Stomach (tissue), 9 donors: ENCODE data around the gene FAM25G. TPM values are rescaled to one million over a fixed set of nuclear protein-coding genes. Genes with fewer than 3 reads are reported as not detected.
"Not testable (repeated sequence)": the region's sequence is repeated elsewhere in the genome, so short reads cannot be mapped to it uniquely, and the experiment has no call there.

Experiments used
- DNase-seq, 2 donors: peaks; one replicate each; pipeline versions ENCODE4 v3.0.0 to v3.0.0-alpha.2; 2013 to 2019
- H3K27ac ChIP-seq, 5 donors: fragments of 200-600 bp in 4 of 5; sonication (generic) in 4 of 5; one replicate each; pipeline ENCODE4 v1.5.1; 2013 to 2019; ENCODE audit warnings: mild to moderate bottlenecking in 1 of 5, moderate library complexity in 1 of 5
- H3K27me3 ChIP-seq, 3 donors: fragments of 200-600 bp; sonication (generic); one replicate each; pipeline ENCODE4 v1.5.1; 2017 to 2019; ENCODE audit warnings: mixed run types in 1 of 3
- H3K36me3 ChIP-seq, 4 donors: fragments of 200-600 bp; sonication (generic); 1 replicate in 3 of 4; 2 replicates in 1 of 4; pipeline ENCODE4 v1.5.1; 2016 to 2019
- H3K4me1 ChIP-seq, 4 donors: fragments of 200-600 bp; sonication (generic); one replicate each; pipeline ENCODE4 v1.5.1; 2016 to 2019
- H3K4me3 ChIP-seq, 4 donors: fragments of 200-600 bp; sonication (generic) in 3 of 4; one replicate each; pipeline ENCODE4 v1.5.1; 2016 to 2019; ENCODE audit warnings: mild to moderate bottlenecking in 1 of 4
- H3K9me3 ChIP-seq, 4 donors: fragments of 200-600 bp; sonication (generic); one replicate each; pipeline ENCODE4 v1.5.1; 2016 to 2019
- EP300 ChIP-seq: sonication (generic); formaldehyde crosslinking; IDR thresholded peaks from one replicate; pipeline ENCODE4 v1.6.1; 2017; ENCODE audit warnings: antibody characterized with exemption
- POLR2A ChIP-seq, 4 donors: fragments of 450-650 bp; IDR thresholded peaks; one replicate each; pipeline ENCODE4 v1.6.1; 2016; ENCODE audit warnings: antibody characterized with exemption in 4 of 4, control low read depth in 2 of 4, mild to moderate bottlenecking in 1 of 4, moderate library complexity in 1 of 4
- POLR2AphosphoS5 ChIP-seq, 3 donors: sonication (generic); formaldehyde crosslinking; IDR thresholded peaks; one replicate each; pipeline ENCODE4 v1.6.1; 2016; ENCODE audit warnings: antibody characterized with exemption in 3 of 3
- WGBS, 5 donors: extraction: QIAGEN DNeasy Blood & Tissue Kit in 3 of 5; methylation state at CpG; one replicate each; pipeline versions ENCODE4 v1.1.5 to v1.1.7; 2013 to 2018; 5-methylcytosine and 5-hydroxymethylcytosine counted together
- intact Hi-C: fragments of 100-400 bp; cut with DNase I; formaldehyde crosslinking; loops from one replicate; pipeline ENCODE4 v1.15.1; 2023; ENCODE audit warnings: low total_unique reads
- polyA plus RNA-seq, 3 donors: library from polyadenylated mRNA; stranded (reverse); fragments of 200-250 nt; gene quantifications; one replicate each; pipeline ENCODE4 v1.2.3, GENCODE V29; 2013
- total RNA-seq, 5 donors: library from RNA; depleted of rRNA; stranded (reverse); fragments of >200 nt; gene quantifications; one replicate each; pipeline versions ENCODE4 v1.1.0 to v1.2.3, GENCODE V29; 2014 to 2016
- TF ChIP-seq, protein P1 (sequence below), 7 experiments: fragments of 450-650 bp in 4 of 7; fragments of 200-600 bp in 3 of 7; sonication (generic) in 3 of 7; IDR thresholded peaks; one replicate each; pipeline ENCODE4 v1.5.1; 2016 to 2019; ENCODE audit warnings: antibody characterized with exemption in 7 of 7, control low read depth in 2 of 7, mild to moderate bottlenecking in 1 of 7
- donor health status: healthy with polysubstance abuse.
- donor health status: Bipolar disorder and iron deficiency.
- donor health status: healthy.

The FAM25G gene
- total and polyA plus RNA-seq, 8 donors, result not detected

DNA sequence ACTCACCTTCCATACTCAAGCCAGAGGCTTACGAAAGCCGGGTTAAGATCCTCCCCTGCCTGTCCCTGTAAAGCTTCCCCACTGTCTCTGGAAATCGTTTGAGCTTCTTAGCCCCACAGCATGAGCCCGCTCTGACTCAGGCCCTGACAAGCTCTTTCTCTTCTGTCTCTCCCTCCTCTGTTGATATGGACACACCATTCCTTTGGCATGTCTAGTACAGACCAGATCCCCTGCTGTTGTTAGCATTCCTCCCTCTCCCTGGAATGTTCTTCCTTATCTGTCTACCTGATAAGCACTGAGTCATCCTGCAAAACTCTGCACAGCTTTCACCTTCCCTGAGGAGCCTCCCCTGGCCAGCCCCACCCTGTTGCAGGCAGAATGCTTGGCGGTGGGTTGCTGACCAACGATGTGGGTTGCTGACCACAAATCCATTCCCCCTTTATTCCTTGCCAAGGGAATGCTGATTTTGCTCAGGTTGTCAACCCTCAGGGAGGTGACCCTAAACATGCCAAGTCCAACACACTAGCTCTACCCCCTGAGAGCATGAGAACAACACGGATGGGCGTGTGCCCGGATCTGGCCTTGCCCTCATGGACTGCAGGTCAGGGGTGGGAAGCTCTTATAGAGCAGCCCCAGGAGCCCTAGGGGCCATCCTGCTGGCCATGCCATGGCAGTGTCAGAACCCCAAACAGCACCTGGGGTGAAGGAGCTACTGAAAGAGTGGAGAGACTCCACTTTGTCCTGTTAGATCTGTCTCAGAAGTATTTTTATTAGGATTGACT lies 28.7 kb downstream of the FAM25G start:
- H3K27me3 ChIP-seq, H3K9me3 ChIP-seq, H3K27ac ChIP-seq, intact Hi-C loops, H3K4me3 ChIP-seq, H3K36me3 ChIP-seq, DNase-seq, H3K4me1 ChIP-seq: not testable (repeated sequence)
- whole genome bisulfite sequencing, 5 donors, result 77 to 86% methylated on average over 3 of the region's 9 CpGs; no CpG with 5 or more reads in 3 of the 5 donors

DNA sequence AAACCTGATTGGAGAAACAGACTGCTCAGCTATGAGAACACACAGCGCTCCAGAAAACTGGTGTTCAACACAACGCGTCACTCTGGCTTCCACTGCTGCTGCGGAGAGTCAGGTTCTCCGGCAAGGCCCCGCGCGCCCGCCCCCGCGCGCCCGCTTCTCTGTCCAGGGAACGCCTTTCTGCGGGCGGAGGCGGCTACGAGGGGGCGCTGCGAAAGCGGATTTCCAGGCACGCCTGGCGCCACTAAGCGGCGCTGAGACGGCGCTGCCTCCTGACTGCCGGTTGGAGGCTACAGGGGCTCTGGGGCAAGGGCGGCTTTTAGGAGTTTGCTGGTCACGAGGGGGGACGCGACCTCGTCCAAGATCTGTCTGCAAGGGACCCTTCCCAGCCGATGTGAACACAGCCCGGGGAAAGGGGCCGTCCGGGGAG lies 30.2 kb downstream of the FAM25G start:
- H3K36me3 ChIP-seq, H3K9me3 ChIP-seq, H3K27me3 ChIP-seq, H3K4me1 ChIP-seq, H3K27ac ChIP-seq, intact Hi-C loops: not testable (repeated sequence)
- WGBS, 5 donors, result 1 to 2% (median 1%) methylated on average over 13 to 23 of the region's 37 CpGs; no CpG with 5 or more reads in 1 of the 5 donors
- H3K4me3 ChIP-seq, result peak overlapping the region in 2 of 4 donors; percentile 18 to 35
- peak; percentile 56 to 88 for DNase-seq
- TF ChIP-seq, protein P1, sequence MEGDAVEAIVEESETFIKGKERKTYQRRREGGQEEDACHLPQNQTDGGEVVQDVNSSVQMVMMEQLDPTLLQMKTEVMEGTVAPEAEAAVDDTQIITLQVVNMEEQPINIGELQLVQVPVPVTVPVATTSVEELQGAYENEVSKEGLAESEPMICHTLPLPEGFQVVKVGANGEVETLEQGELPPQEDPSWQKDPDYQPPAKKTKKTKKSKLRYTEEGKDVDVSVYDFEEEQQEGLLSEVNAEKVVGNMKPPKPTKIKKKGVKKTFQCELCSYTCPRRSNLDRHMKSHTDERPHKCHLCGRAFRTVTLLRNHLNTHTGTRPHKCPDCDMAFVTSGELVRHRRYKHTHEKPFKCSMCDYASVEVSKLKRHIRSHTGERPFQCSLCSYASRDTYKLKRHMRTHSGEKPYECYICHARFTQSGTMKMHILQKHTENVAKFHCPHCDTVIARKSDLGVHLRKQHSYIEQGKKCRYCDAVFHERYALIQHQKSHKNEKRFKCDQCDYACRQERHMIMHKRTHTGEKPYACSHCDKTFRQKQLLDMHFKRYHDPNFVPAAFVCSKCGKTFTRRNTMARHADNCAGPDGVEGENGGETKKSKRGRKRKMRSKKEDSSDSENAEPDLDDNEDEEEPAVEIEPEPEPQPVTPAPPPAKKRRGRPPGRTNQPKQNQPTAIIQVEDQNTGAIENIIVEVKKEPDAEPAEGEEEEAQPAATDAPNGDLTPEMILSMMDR (IDR thresholded peaks at IDR 0.05), result peak in 1 of 7 experiments; percentile 23

DNA sequence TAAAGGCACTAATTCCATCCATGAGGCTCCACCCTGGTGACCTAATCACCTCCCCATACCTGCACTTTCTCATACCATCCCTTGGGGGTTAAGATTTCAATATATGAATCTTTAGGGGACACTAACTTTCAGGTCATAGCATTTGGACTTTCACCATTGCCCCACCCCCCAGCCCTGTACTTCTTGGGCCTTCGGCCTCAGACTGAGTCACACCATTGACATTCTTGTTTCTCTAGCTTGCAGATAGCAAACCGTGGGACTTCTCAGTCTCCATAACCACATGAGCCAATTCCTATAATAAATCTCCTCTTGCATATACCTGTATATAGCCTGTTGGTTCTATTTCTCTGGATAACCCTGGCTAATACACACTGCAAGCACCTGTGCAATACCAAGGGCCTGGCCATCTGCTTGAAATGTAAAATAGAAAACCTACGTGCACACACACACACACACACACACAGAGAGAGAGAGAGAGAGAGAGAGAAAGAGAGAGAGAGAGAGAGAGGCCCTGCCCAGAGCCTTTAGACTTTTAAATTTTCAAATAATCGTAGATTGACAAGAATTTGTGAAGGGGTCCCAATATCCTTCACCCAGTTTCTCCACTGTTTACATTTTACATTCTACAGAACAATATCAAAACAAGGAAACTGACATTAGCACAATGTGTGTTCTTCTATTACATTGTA lies 32.9 kb downstream of the FAM25G start:
- Histone ChIP-seq H3K9me3 (no peaks in the 10 kb centered on the region), H3K4me1 (peaks cover 0 to 6% (median 0%) of the 10 kb centered on the region in 4 donors), H3K27ac (no peak overlapping the region), H3K36me3 (no peaks in the 10 kb centered on the region), H3K4me3 (no peak overlapping the region), H3K27me3 (peaks cover 0 to 4% (median 0%) of the 10 kb centered on the region in 3 donors)
- intact Hi-C loops, result no loop called here
- no peak for DNase-seq
- TF ChIP-seq EP300 (no peak), POLR2A (IDR thresholded peaks at IDR 0.05) (no peak), POLR2AphosphoS5 (IDR thresholded peaks at IDR 0.05) (no peak)
- 62 to 69% (median 66%) methylated on average over 4 of the region's 4 CpGs for WGBS, 5 donors

DNA sequence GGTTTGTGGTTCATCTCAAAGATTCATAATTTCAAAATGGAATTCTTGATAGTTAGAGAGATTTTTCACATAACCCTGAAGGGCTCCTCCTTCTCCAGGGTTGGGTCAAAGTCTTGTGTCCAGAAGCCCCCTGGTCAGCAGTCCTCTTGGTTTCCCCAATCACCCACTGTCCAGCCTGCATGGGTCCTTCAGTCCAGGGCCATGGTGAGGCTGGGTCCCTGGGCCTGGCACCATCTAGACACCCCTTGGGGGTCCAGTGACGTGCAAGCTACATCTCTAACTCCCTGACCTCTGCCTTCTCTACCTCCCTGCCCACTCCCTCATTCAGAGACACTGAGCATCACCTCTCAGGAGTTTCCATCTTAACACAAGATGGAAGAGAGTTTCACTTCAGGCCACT lies 33.7 kb downstream of the FAM25G start:
- intact Hi-C loops, result no loop called here

DNA sequence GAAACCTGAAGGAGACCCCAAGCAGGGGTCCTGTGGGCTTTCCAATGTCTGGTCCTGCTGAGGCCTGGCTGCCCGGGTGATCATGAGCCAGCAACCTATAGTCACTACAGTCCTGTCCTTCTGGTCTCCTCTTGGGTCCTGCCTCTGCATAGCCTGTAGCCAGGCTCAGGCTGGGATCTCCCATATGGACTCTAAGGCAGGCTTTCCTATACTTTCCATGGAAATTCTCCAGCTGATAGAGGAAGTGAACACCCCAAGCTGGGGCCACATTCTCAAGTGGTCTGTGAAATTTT lies 34.0 kb downstream of the FAM25G start:
- intact Hi-C loops, result no loop called here
- 71 to 100% (median 98%) methylated on average over 1 of the region's 1 CpG; no CpG with 5 or more reads in 1 of the 5 donors for WGBS, 5 donors
- Histone ChIP-seq H3K9me3 (no peaks in the 10 kb centered on the region), H3K4me3 (no peak overlapping the region), H3K27ac (no peak overlapping the region), H3K36me3 (no peaks in the 10 kb centered on the region), H3K27me3 (peaks cover 0 to 4% (median 0%) of the 10 kb centered on the region in 3 donors), H3K4me1 (peaks cover 0 to 6% (median 0%) of the 10 kb centered on the region in 4 donors)
- DNase-seq, result no peak
- TF ChIP-seq, protein P1 (IDR thresholded peaks at IDR 0.05), result no peak
- TF ChIP-seq POLR2A (IDR thresholded peaks at IDR 0.05), result no peak
- TF ChIP-seq EP300, result no peak
- TF ChIP-seq POLR2AphosphoS5 (IDR thresholded peaks at IDR 0.05), result no peak

More for the DNA sequence above, 33.7 kb downstream of the FAM25G start:
- Histone ChIP-seq H3K36me3 (no peaks in the 10 kb centered on the region), H3K27me3 (peaks cover 0 to 4% (median 0%) of the 10 kb centered on the region in 3 donors), H3K27ac (no peak overlapping the region), H3K4me1 (peaks cover 0 to 6% (median 0%) of the 10 kb centered on the region in 4 donors), H3K9me3 (no peaks in the 10 kb centered on the region), H3K4me3 (no peak overlapping the region)
- TF ChIP-seq EP300 (no peak), POLR2A (IDR thresholded peaks at IDR 0.05) (no peak), POLR2AphosphoS5 (IDR thresholded peaks at IDR 0.05) (no peak)
- TF ChIP-seq, protein P1 (IDR thresholded peaks at IDR 0.05), result no peak
- WGBS, 5 donors, result 68 to 100% (median 80%) methylated on average over 1 of the region's 1 CpG
- no peak for DNase-seq
